ENCODE measurements around the gene SLIT3. TPM values are rescaled to one million over a fixed set of nuclear protein-coding genes. Genes with fewer than 3 reads are reported as not detected.

Gene SLIT3
- total RNA-seq, 1 experiment from 2014 or later, result 0.92 TPM

DNA sequence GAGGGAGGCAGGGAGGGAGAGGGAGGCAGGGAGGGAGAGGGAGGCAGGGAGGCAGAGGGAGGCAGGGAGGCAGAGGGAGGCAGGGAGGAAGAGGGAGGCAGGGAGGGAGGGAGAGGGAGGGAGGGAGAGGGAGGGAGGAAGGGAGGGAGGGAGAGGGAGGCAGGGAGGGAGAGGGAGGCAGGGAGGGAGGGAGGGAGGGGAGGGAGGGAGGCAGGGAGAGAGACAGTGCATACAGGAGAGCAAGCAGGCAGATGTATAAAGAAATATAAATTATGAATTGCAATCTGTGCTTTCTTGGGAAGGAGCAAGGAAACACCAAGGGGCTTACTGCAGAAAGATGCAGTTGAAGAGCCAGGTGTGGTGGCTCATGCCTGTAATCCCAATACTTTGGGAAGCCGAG lies 574.6 kb downstream of the SLIT3 start:
- no peak overlapping the region for H4K8ac ChIP-seq (replicated peaks; ENCODE audit: insufficient read length, low read depth, low read length)
- no peaks in the 10 kb centered on the region for H3K79me1 ChIP-seq (ENCODE audit: insufficient read depth, low read depth, low read length, poor library complexity, severe bottlenecking)
- TF ChIP-seq, protein P1, sequence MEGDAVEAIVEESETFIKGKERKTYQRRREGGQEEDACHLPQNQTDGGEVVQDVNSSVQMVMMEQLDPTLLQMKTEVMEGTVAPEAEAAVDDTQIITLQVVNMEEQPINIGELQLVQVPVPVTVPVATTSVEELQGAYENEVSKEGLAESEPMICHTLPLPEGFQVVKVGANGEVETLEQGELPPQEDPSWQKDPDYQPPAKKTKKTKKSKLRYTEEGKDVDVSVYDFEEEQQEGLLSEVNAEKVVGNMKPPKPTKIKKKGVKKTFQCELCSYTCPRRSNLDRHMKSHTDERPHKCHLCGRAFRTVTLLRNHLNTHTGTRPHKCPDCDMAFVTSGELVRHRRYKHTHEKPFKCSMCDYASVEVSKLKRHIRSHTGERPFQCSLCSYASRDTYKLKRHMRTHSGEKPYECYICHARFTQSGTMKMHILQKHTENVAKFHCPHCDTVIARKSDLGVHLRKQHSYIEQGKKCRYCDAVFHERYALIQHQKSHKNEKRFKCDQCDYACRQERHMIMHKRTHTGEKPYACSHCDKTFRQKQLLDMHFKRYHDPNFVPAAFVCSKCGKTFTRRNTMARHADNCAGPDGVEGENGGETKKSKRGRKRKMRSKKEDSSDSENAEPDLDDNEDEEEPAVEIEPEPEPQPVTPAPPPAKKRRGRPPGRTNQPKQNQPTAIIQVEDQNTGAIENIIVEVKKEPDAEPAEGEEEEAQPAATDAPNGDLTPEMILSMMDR (conservative IDR thresholded peaks at IDR 0.05), result no peak
- no peak overlapping the region for H3K27ac ChIP-seq (ENCODE audit: insufficient read length, low read depth, low read length)
- 0 out of 5 replicates have a peak, but pooled peaks cover 0 to 4% of the 10 kb centered on the region in 2 experiments for H3K9me3 Mint-ChIP-seq
- H3K27me3 Mint-ChIP-seq (ENCODE audit: low read depth), result peaks cover 3% of the 10 kb centered on the region
- no peaks in the 10 kb centered on the region for H3K9me3 ChIP-seq (ENCODE audit: control insufficient read depth, low read depth, low read length)
- peaks cover 15 to 25% of the 10 kb centered on the region in 2 experiments for H3K4me1 Mint-ChIP-seq
- H3K23ac ChIP-seq (ENCODE audit: insufficient read length, low read depth, low read length), result no peak overlapping the region
- no peak overlapping the region for H3K4me3 Mint-ChIP-seq
- H3K4me1 ChIP-seq (ENCODE audit: insufficient read depth, low read length), result no peaks in the 10 kb centered on the region
- H3K14ac ChIP-seq (ENCODE audit: insufficient read depth, low read length), result no peak overlapping the region
- no peak overlapping the region for H2BK5ac ChIP-seq (ENCODE audit: insufficient read length, low read length)
- no peak overlapping the region for H2BK120ac ChIP-seq (ENCODE audit: low read depth, low read length, poor library complexity, severe bottlenecking)
- H3K36me3 Mint-ChIP-seq (ENCODE audit: insufficient read depth in 1 of 3, low read depth in 3 of 3), result no peaks in the 10 kb centered on the region; a peak in 1 of 7 replicates
- no peak overlapping the region for H3K56ac ChIP-seq (ENCODE audit: insufficient read length, low read depth, low read length)
- H2AFZ ChIP-seq (ENCODE audit: low read length), result no peak overlapping the region
- H3K18ac ChIP-seq (ENCODE audit: insufficient read length, low read depth, low read length), result no peak overlapping the region
- H3K9ac ChIP-seq (ENCODE audit: extremely low read depth, insufficient read length, low read length), result no peak overlapping the region
- H3K23me2 ChIP-seq (ENCODE audit: insufficient read length, low read depth, low read length, poor library complexity, severe bottlenecking), result no peaks in the 10 kb centered on the region
- no peak overlapping the region for H4K91ac ChIP-seq (ENCODE audit: insufficient read length, low read depth, low read length)
- H2BK20ac ChIP-seq (ENCODE audit: low read depth, low read length, poor library complexity, severe bottlenecking), result no peak overlapping the region
- H3T11ph ChIP-seq (ENCODE audit: low read length), result no peak overlapping the region
- no peak overlapping the region for H2BK12ac ChIP-seq (ENCODE audit: insufficient read length, low read depth, low read length)
- no peak for DNase-seq
- no peak overlapping the region for H2AK5ac ChIP-seq (ENCODE audit: insufficient read length, low read length)
- no CpG with 5 or more reads among the region's 1 CpG for WGBS (ENCODE audit: extremely low coverage, insufficient read length, low lambda C conversion rate)
- no peaks in the 10 kb centered on the region for H3K27me3 ChIP-seq (ENCODE audit: insufficient read depth, low read length)
- no peak overlapping the region for H4K5ac ChIP-seq (ENCODE audit: insufficient read length, low read depth, low read length)
- H2BK15ac ChIP-seq (ENCODE audit: low read depth, low read length), result no peak overlapping the region
- H3K79me2 ChIP-seq (ENCODE audit: insufficient read depth, low read length), result no peaks in the 10 kb centered on the region
- H3K4ac ChIP-seq (ENCODE audit: low read depth, low read length), result no peak overlapping the region
- H4K20me1 ChIP-seq (ENCODE audit: control insufficient read depth, insufficient read depth, insufficient read length), result peaks cover 2% of the 10 kb centered on the region
- H3K4me2 ChIP-seq (ENCODE audit: insufficient read depth, insufficient read length, low read length), result no peak overlapping the region
- no peak overlapping the region for H3K27ac Mint-ChIP-seq
